ENCODE measurements around the gene TBCB.

TBCB gene

GRCh38 chr19:36136964-36137686, 21.9 kb downstream of the TBCB start:
- DNase-seq = peak in 1 of 2 donors; percentile 38

DNA sequence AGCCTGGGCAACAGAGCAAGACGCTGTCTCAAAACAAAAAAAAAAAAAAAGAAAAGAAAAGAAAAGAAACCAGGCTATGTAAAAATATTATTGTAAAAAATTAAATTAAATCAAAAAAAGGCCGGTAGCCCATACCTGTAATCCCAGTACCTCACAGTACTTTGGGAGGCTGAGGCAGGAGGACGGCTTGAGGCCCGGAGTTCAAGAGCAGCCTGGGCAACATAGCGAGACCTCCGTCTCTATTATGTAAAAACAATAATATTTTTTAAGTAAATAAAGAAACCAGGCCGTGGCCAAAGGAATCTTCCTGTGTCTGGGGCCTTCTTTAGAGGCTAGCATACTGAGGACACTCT, 23.8 kb downstream of the TBCB start:
- no peak for DNase-seq

- peak; percentile 97 to 98 for DNase-seq
Observed at GRCh38 chr19:36139473-36140303, 24.4 kb downstream of the TBCB start, which contains the start of gene CAPNS1. TSS of gene CAPNS1 (plus strand) at chr19:36140066. CDS start at chr19:36141012, 946 bp downstream.

DNA sequence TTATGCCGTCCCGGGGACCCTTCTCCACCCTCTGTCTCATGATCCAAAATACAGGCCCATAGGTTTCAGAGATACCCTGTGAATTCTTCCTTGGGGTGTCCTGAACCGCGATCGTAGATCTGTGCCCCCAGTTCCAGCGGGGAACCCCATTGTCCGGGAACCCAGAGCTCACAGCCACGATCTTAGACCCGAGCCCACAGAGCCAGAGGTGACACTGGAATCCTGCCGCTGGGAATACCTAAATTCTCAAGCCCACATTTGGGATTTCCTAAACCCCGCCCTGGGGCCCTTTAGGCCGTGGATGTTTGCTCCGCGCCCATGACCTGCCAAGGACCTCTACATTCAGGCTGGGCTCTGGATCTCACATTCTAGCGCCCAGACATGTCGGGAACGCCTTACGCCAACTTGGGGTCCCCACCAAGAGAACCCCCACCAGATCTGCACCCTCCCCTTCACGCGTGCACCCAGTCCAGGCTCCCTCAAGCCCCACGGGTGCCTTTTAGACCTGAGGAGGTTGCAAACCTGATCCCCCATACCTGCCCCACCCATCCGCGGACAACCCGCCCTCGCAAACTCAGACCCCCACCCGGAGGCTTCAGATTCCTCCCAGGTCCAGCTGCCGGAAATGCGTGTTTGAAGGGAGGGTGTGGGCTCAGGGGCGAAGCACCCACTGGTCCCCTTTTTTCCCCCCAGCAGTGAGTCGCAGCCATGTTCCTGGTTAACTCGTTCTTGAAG, 25.2 kb downstream of the TBCB start:
- DNase-seq = peak; percentile 9 to 28

- peak; percentile 82 to 88 for DNase-seq
Observed at GRCh38 chr19:36141039-36141927, 26.0 kb downstream of the TBCB start.

DNA sequence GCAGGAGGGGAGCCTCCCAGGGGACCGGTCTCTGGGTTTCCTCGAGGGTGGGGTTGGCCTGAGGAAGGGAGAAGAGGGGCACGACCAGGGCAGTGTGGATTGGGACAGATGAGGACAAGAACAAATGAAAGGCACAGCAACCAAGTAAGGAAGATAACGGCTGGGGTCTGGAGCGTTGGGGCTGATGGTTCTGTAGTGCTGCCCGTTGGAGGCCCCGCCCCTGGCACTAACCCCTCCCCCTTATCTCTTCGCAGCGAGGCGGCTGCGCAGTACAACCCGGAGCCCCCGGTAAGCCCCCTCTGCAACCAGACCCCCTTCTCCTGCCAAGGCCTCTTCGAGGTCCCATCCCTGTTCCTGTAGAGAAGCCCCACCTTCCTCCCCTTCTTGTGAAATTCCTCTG, 26.8 kb downstream of the TBCB start:
- no peak for DNase-seq

DNA sequence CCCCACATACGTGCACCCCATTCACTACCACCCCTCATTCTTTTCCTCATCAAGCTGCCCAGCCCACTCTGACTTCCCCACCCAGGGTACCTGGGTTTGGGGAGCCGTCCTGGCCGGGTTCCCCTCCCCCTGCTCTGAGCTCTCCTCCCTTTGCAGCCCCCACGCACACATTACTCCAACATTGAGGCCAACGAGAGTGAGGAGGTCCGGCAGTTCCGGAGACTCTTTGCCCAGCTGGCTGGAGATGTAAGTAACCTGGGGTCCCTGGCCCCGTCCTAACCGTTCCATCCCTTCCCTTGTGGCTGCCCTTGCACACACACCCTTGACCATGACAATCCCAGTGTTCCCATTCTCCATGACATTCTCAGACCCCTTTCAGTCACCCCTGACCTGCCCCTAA, 27.2 kb downstream of the TBCB start:
- DNase-seq = no peak

GRCh38 chr19:36144624-36145023, 29.4 kb downstream of the TBCB start:
- no peak for DNase-seq

DNA sequence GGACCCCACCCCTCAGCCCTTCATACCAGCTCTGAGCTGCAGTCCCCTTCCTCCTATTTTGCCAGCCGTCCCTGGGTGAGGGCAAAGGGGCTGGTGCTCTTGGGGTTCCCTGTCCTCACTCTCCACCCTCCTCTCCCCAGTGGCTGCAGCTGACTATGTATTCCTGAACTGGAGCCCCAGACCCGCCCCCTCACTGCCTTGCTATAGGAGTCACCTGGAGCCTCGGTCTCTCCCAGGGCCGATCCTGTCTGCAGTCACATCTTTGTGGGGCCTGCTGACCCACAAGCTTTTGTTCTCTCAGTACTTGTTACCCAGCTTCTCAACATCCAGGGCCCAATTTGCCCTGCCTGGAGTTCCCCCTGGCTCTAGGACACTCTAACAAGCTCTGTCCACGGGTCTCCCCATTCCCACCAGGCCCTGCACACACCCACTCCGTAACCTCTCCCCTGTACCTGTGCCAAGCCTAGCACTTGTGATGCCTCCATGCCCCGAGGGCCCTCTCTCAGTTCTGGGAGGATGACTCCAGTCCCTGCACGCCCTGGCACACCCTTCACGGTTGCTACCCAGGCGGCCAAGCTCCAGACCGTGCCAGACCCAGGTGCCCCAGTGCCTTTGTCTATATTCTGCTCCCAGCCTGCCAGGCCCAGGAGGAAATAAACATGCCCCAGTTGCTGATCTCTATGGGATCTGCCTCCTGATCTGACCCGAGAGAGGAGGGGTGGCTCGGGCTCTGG, 34.6 kb downstream of the TBCB start:
- no peak for DNase-seq

DNA sequence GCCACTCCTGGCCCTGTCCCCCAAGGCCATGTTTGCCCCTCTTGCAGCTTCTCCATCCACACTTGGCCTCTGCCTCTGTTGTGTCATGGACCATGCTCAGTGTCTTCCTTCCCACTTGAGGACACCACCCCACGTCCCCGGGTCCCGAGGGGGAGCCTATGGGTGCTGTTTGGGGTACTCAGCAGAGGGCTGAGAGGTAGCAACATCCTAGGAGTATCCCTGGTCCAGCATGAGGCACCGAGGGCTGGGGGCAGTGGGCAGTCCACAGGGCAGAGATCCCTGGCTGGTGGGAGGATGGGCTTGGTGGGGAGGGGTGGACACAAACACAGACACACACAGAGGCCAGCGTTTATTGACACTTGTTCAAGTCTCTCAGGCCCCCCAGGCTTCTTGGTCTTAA, 35.3 kb downstream of the TBCB start:
- no peak for DNase-seq

- DNase-seq = no peak
Observed at GRCh38 chr19:36151144-36152018, 36.1 kb downstream of the TBCB start.

GRCh38 chr19:36152019-36152351, 36.7 kb downstream of the TBCB start:
- no peak for DNase-seq

- DNase-seq = no peak
Observed at GRCh38 chr19:36152352-36153091, 37.3 kb downstream of the TBCB start, which contains the start of gene COX7A1. TSS of gene COX7A1 (minus strand) at chr19:36152447. CDS start at chr19:36152407, 40 bp downstream.

DNA sequence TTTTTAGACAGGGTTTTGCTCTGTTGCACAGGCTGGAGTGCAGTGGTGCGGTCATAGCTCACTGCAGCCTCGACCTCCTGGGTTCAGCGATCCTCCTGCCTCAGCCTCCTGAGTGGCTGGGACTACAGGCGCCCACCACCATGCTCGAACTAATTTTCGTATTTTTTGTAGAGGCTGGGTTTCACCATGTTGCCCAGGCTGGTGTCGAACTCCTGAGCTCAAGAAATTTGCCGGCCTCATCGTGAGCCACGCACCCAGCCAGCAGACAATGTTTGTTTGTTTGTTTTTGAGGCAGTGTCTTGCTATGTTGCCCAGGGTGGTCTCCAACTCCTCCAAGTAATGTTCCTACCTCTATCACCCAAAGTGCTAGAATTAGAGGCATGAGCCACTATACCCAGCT, 37.9 kb downstream of the TBCB start:
- no peak for DNase-seq

DNA sequence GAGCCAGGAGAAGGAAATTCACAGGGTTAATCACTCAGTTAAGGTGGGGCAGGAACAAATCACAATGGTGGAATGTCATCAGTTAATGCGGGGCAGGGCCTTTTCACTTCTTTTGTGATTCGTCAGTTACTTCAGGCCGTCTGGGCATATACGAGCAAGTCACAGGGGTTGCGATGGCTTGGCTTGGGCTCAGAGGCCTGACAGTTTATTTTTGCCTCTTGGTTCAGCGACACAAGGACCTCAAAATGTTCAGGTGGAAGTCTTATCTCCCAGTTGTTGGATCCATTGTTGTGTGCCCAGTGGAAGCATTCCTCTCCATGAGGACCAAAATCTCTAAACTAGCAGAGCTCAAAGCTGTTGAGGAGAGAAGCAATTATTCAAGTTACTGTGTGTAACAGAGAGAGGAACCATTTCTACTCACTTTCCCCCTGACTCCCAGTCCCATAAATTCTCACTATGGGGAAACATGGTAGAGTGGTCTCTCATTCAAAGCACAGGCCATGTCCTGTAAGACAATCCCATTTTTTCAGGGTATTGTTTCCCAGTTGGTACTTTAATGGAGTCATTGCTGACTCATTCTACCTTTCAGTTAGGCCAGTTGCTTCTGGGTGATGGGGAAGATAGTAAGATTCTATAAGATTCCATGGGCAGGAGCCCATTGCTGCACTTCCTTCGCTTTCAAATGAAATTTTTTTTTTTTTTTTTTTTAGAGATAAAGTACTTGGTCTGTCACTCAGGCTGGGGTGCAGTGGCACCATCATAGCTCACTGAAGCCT, 45.7 kb downstream of the TBCB start:
- no peak for DNase-seq

DNA sequence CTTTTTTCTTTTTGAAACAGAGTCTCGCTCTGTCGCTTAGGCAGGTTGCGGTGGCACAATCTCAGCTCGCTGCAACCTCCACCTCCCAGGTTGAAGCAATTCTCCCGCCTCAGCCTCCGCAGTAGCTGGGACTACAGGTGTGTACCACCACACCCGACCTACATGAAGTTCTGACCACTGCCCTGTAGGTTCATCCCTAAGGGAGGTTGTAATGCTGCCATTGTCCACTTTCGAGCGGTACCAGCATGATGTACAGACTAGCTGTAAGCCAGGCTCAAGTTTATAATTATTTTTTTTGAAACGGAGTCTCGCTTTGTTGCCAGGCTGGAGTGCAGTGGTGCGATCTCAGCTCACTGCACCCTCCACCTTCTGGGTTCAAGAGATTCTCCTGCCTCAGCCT, 48.5 kb downstream of the TBCB start:
- no peak for DNase-seq

DNA sequence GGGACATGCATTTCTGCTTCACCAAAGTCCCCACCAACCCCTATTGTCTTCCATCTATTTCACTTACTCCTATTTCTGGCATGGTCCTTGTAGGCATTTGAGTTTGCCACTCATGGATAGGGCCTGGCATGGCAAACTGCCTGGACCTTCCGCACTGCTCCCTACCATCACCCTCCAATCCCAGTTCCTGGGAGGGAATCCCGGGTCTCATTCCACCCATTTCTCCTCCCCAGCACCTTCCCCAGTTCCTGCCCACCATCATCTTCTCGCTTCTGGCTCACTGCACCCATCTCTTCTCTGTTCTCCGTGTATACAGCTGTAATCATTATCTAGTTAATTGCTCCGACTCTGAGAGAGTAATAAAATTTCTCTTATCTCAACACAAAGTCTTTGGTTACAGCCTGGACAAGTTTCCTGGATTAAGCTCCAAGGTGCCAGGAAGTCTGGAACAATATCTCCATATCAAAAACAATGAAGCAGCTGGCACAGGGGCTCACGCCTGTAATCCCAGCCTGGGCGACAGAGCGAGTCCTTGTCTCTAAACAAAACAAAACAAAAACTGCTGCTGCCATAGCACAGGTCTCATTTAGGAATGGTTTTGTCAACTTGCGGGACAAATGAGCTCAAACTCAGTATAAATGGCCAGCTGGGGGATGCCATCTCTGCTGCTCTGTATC, 54.0 kb downstream of the TBCB start:
- DNase-seq = no peak

GRCh38 chr19:36172852-36173251, 57.6 kb downstream of the TBCB start:
- no peak for DNase-seq

Measured in inflammatory macrophage (primary cell).